HG03097 (cell line): Measurements from ENCODE around the gene KIF26B.
"Not testable (repeated sequence)": the region's sequence is repeated elsewhere in the genome, so short reads cannot be mapped to it uniquely, and the experiment has no call there.

Source experiments
- ATAC-seq: cut with Tn5 transposase; IDR thresholded peaks from one replicate; pipeline ENCODE4 v1.9.1; 2021; ENCODE audit not compliant: unreplicated experiment, low FRiP score

The KIF26B gene

GRCh38 chr1:245311887-245312536 is 157.2 kb downstream of the KIF26B start:
- ATAC-seq = no peak

GRCh38 chr1:245313576-245313975 is 158.8 kb downstream of the KIF26B start:
- ATAC-seq = no peak

GRCh38 chr1:245316784-245317183 is 162.0 kb downstream of the KIF26B start:
- ATAC-seq = no peak

GRCh38 chr1:245317217-245317616 is 162.4 kb downstream of the KIF26B start:
- ATAC-seq = no peak

- ATAC-seq = no peak
Measured at GRCh38 chr1:245319094-245319493, 164.3 kb downstream of the KIF26B start.

- no peak for ATAC-seq
Measured at GRCh38 chr1:245322673-245323072, 167.9 kb downstream of the KIF26B start.

- not testable (repeated sequence) for ATAC-seq
Measured at GRCh38 chr1:245323765-245324164, 169.0 kb downstream of the KIF26B start.

- no peak for ATAC-seq
Measured at GRCh38 chr1:245325922-245326795, 171.4 kb downstream of the KIF26B start.

- no peak for ATAC-seq
Measured at GRCh38 chr1:245327360-245327759, 172.6 kb downstream of the KIF26B start.

GRCh38 chr1:245327842-245328241 is 173.1 kb downstream of the KIF26B start:
- no peak for ATAC-seq

GRCh38 chr1:245330951-245331350 is 176.2 kb downstream of the KIF26B start:
- no peak for ATAC-seq

GRCh38 chr1:245332085-245332484 is 177.3 kb downstream of the KIF26B start:
- no peak for ATAC-seq

GRCh38 chr1:245332513-245332912 is 177.7 kb downstream of the KIF26B start:
- ATAC-seq = no peak

GRCh38 chr1:245334235-245334634 is 179.4 kb downstream of the KIF26B start:
- no peak for ATAC-seq

GRCh38 chr1:245334827-245335490 is 180.2 kb downstream of the KIF26B start:
- no peak for ATAC-seq

GRCh38 chr1:245335684-245336083 is 180.9 kb downstream of the KIF26B start:
- not testable (repeated sequence) for ATAC-seq

GRCh38 chr1:245336149-245336983 is 181.6 kb downstream of the KIF26B start:
- ATAC-seq = no peak

GRCh38 chr1:245336984-245337355 is 182.2 kb downstream of the KIF26B start:
- not testable (repeated sequence) for ATAC-seq

- ATAC-seq = no peak
Measured at GRCh38 chr1:245337829-245338484, 183.2 kb downstream of the KIF26B start.

- no peak for ATAC-seq
Measured at GRCh38 chr1:245338485-245338877, 183.7 kb downstream of the KIF26B start.
